Stimulated activated CD8-positive, alpha-beta memory T cell treated with anti-CD3 and anti-CD28 coated beads, Interleukin-7, amount 100 ng/mL, for 48 hours (primary cell): ENCODE results near the gene BAMBI.

Experiments
- DNase-seq, 2 donors: peaks; one replicate each; pipeline ENCODE4 v3.0.0-alpha.2; 2020; ENCODE audit warnings: low read depth in 1 of 2; ENCODE audit errors: extremely low read depth in 1 of 2

BAMBI gene

DNA sequence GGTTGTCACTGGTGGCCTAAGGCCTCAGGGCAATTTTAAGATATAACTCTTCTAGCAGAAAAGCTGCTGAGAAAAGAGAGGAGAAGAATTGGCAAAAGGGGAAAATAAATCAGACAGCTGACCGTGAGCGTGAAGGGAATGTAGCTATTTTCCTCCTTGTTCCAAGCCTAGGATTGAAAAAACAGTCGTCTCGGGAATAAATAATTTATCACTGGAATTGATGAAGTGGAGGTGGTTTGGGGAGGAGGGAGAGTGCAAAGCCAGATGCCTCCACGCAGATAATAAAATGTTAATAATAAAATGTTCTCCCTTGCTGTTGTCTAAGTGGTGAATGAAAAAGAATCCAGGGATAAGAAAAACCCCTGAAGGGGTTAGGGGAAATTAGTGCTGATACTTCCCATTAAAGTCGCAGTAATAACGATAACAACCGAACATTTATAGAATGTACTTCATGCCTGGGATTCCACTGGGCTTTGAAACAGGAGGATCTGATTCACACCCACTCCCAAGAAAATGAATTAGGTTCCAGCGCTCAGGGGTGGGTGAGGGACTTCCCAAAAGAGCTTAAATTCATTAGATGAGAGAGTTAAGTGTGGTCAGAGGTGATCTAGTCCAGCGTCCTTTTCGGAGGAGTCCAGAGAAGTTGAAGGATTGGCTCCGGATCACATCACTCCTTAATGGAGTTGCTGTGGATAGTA is 27.3 kb downstream of the BAMBI start:
- no peak for DNase-seq

DNA sequence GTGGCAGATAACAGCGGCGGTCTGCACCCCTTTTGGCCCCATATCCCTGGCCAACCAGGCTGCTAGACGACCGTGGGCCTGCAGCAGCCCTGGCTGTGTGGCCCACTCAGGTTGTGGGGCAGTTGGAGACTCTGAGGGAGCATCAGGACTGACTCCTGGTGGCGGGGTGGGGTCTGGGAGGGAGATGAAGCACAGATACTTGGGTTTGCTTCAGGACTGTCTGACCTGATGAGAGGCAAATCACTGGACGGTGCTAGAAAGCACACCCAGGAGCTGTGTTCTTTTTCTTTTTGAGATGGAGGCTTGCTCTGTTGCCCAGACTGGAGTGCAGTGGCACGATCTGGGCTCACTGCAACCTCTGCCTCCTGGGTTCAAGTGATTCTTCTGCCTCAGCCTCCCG is 28.2 kb downstream of the BAMBI start:
- DNase-seq = no peak

DNA sequence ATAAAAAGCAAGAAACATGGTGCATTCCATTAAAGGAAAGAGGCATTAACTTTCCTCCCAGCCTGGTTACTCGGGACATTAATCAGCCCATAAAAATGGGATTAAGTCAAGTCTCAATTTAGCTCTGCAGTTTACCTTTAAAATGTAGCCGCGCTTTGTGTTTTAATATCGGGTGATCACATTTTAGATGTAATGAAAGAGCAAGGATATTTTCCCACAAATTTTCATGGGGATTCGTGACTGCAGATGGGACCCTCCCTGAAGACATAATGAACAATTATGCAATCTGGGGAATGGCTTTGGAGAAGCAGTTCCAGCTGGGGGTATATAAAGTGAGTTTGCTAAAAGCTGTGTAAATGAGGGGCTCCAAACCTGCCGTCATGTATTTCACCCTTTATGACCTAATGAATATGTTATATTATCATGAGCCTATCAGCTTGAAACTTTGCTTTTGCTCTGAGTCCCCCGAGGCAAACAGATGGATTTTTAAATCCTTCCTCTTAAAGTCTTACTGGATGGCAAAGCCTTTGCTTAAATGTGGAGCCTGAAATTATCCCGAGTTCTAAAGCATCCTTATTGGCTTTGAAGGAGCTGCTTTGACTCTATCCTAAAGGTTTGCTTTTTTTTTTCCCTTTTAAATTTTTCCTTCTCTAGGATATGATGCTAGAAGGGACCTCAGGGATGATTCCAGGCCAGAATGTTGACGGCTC is 31.8 kb downstream of the BAMBI start:
- no peak for DNase-seq

DNA sequence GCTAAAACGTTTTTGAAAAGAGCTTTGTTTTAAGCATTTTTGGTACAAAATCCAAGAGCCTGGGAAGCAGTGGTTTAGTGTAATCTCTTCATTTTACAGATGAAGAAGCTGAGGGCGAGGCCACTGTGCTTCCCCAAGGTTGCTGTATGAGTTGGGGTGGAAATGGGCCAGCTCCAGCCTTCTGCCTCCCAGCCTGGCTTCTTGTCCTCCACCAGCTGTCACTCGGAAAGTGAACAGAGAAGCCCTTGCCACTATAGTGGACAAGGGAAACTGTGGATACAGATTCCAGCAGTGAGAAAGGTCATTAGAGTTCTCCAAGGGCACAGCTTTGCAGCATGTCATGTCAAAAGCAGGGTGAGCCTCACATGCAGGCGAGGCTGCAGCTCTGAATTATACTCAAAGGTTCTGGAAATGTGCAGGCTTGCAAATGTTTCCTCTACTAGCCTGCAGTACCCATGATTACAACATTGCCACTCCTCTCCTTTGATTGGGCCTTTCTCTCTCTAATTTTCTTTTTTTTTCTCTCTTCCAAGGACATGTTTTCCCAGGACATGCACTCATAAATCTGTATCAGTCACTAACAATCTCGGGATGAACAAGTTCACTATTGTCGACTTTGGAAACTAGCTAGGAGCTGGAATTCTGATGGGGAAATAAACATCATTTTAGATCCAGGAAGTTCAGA is 33.0 kb downstream of the BAMBI start:
- no peak for DNase-seq

DNA sequence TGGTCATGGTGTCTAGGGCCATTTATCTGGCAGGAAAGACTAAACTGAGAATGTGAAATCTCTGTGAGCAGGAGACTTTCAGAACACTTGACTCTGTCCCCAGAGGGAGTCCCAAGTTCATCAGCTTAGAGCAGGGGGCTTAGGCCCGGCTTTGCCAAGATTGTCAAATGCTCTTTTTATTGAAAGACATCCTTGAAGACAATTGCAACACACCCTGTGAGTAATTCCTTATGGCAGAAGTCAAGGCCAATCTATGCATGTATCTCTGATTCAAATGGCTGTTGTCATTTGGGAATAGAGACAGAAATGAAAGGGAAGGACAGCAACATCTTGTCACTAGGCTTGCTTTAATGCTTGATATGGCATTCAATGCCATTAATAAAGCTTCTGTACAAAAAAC is 33.7 kb downstream of the BAMBI start:
- no peak for DNase-seq

DNA sequence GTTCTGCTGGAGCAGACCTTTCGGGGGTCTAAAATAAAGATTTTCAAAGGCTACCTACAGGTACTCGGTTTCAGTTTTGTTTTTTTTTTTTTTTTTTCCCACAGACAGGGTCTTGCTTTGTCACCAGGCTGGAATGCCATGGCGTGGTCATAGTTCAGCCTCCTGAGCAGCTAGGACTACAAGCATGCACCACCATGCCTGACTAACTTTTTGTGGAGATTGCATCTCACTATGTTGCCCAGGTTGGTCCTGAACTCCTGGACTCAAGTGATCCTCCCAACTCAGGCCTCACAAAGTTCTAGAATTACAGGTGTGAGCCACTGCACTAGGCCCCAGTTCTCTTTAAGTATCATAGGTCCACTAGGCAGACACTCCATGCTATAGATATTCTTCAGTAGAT is 34.5 kb downstream of the BAMBI start:
- DNase-seq = no peak

DNA sequence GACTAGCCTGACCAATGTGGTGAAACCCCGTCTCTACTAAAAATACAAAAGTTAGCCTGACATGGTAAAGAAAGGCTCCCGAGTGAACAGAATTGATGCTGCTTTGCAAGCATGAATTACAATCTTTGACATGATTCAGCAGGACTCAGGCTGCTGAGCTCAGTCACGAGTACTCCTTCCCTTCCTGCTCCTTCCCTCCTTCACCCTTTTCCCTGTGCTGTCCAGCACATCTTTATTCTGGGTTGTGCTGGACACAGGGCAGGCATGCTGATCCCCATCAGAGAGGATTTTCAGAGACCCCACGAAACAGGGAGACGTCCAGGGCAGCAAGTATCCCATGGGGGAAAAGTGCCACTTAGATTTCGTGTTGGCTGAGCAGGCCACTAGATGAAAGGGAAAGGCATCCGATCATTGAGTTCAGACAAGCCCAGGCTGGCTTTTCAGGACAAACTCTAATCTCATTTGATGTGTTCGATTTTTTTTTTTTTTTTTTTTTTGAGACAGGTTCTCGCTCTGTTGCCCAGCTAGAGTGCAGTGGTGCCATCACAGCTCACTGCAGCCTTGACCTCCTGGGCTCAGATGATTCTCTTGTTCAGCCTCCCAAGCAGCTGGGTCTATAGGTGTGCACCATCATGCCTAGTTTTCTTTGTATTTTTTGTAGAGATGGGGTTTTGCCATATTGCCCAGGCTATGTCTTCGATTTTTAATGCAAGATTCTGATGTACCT is 36.5 kb downstream of the BAMBI start:
- DNase-seq = no peak

DNA sequence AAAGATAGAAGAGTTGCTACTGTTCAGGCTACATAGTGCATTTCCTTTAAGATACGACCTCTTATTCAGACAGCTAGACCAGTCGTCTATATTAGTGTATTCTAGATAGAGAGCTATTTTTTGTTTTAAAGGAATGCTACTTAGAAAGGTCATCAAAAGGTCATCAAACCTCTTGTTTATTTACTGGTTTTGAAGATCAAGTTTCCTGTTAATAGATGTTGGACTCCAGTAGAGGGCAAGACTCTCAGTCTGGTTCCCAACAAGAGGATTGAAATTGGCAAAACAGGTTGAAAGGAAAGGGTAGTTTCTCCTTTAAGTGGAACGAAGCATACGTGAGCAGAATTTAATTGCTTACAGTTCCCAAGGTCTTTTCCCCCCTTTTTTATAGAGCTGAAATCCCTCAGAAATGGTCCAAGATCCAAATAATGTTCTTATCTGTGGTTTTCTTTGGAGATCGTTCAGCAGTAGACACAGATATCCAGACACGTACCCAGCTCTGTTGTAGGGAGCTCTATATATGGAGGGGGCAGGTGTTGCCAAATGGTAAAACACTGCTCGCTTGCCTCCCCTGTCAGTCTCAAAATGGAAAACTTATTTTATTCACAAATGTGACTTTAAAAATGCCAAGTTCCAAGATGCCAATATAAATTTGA is 37.2 kb downstream of the BAMBI start:
- DNase-seq = no peak

DNA sequence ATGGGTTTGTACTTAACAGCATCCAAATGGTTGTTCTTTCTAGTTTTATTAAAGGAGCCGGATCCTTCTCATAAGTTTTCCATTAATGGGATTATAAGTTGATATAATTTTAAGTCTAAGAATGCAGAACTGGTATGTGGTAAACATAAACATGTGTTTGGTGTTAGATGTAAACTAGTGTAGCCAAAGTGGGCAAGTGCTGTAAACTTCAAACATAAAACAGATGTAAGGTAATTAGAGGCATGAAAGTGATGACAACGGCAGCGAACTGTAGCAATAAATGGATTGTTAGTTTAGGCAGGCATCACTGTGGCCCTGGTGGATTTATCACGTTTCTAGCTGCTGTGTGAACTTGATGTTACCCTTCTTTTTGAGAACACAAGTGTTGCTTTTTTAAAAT is 37.9 kb downstream of the BAMBI start:
- no peak for DNase-seq

DNA sequence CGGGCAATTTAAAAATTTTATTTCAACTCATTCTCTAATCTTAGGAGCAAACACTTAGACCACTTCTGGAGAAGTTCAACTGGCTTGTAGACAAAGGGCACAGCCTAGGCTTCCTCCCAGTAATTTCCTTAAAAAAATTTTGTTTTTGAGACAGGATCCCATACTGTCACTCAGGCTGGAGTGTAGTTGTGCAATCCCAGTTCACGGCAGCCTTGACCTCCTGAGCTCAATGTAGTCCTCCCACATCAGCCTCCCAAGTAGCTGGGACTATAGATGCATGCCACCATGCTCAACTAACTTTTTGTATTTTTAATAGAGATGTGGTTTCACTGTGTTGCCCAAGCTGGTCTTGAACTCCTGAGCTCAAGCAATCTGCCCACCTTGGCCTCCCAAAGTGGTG is 38.4 kb downstream of the BAMBI start:
- DNase-seq = no peak

DNA sequence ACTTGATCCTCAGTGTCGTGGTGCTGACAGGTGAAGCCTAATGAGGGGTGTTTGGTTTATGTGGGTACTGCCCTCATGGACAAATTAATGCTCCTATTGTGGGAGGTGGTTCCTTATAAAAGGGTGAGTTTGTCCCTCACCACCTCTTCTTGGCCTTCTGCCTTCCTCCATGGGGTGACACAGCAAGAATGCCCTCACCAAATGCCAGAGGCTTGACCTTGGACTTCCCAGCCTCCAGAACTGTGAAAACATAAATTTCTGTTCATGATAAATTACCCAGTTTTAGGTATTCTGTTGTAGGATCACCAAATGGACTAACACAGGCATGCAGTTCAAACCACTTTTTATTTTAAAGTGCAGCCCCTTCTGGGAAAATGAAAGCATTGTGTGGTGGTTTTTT is 39.4 kb downstream of the BAMBI start:
- DNase-seq = no peak

DNA sequence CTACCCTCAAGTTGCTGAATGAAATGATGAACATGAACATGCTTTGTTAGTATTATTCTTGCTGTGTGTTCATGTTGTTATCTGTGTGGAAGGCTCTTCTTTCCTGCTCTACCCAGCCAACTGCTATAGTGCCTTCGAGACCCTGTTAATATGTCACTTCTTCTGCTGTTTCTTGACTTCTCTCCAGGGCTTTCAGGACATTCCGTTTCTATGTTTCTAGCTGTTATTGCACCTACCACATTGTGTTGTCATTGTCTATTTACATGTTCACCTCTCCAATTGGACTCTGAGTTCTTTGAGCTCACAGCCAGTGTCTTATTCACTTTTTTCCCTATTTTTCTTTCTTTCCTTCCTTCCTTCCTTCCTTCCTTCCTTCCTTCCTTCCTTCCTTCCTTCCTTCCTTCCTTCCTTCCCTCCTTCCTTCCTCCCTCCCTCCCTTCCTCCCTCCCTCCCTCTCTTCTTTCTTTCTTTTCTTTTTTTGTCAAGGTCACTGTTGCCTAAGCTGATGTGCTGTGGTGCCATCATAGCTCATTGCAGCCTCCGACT is 40.4 kb downstream of the BAMBI start:
- DNase-seq = no peak

DNA sequence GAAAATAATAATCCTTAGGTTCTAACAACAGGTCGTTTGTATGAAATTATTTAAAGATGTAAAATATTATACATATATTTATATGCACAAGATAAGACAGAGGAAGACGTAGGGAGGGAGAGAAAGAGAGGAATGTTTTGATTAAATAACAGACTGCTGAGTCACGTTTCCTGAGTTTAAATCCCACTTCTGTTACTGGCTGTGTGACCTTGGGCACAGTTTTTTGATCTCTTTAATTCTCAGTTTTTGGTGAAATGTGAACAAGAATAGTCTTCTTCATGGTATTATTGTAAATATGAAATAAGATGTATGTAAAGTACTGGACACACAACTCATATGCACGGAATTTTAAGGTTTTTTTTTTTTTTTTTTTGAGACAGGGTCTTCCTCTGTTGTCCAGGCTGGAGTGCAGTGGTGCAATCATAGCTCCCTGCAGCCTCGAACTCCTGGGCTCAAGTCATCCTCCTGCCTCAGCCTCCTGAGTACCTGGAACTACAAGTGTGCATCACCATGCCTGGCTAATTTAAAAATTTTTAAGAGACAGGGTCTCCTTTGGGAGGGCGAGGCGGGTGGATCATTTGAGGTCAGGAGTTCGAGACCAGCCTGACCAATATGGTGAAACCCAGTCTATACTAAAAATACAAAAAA is 42.6 kb downstream of the BAMBI start:
- no peak for DNase-seq

DNA sequence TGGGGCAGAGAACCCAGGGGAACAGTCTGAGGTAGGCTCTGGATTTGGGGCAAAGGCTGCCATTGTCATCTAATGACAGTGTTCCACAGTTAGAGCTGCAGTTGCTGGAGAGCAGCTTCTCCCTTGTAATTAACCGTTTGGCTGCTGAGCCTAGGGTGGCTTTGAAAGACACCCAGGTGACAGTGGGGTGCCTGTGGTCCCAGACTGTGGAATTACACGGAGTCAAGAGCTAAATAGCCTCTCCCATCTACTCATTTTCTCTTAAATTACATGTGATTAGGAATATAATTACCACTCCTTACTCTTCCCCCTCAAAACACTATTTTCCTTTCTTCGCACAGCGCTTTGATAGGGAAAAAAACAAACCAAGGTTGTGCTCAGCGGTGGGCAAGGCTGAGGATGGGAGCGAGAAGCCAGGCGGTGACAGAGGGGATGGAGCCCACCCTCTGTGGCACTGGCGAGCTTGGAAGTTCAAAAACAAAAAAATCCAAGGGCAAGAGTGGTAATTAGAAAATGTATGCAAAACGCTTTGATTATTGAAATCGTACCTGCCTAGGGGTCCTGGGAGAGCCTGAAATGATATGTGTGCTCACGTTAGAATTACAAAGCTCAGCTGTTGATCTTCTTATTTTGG is 44.1 kb downstream of the BAMBI start:
- DNase-seq = no peak

DNA sequence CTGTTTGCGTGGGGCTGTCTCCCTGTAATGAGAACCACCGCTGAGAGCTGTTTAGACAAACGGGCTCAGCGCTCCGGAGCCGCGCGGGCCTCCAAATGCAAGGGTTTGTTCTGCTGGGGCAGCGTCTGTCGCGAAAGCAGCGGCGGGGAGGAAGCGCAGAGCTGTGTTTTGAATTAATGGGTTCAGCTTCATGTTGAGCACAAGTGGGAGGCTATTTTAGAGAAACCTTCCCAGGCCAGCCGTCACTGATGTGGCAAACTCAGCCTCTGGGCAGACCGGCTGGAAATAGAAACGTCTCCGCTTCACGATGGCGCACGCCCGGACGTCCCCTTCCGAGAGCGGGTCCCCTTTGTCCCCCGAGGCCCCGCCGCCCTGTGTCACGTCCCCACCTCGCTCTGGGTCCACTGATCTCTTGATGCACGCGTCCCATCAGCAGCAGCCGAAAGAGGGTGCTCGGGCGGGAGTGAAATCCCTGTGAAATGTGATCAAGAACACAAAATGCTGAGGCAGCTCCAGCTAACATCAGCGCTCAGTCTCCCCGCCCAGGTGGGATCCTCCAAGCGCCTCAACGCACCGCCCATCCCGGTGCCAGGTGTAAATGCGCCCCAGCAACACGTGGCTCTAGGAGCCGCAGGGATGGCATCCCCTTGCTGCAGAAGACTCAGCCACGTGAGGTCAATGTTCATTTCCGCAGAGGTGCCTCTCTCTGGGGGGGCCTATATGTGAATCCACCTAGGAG is 44.9 kb downstream of the BAMBI start:
- no peak for DNase-seq

DNA sequence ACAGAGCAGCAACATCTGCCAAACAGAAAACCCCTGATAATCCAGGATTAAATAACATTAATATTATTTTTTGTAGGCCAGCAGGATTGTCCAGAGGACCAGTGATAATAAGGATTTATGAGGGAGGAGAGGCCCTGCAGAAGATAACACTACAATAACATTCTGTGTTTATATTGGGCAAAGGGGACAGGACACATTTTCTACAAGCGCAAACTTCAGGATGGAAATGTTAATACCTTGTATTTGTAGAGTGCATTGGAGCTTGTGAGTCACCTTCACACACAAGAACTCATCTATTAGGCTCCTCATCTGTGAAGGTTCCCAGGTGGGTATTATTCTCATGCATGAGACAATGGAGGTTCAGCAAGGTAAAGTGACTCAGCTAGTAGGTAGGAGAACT is 51.0 kb downstream of the BAMBI start:
- no peak for DNase-seq

DNA sequence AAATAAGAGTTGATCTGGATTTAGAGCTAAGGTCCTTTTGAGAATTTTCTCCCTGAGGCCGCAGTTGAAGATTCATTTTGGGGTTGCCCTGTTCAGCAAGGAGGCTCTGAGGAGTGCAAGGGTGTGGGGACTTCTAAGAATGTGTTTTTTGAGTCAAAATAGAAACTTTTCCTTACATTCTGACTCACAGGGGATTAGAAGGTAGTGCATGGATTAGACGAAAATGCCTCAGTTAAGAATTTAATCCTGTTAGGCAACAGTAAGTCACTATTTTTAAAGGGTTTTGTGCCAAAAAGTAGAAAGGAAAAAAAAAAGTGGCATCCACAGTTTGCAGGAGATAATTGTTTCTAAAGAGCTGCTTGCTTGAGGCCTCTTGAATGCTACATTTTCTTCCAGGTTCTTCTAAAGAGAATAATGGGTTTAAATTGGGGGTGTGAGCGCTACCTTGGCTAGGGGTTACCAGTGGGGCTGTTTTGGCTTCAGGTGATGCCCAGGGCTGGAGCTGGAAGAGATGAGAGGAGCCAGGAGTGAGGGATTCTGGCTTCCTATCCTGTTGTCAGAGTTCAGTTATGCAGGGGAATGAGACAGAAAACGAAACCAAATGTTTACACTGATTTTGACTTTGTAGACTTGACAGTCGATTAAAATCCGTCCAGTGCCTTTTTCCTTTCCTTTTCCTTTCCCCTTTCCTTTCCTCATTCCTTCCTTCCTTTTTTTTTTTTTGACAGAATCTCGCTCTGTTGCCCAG is 52.9 kb downstream of the BAMBI start:
- no peak for DNase-seq

DNA sequence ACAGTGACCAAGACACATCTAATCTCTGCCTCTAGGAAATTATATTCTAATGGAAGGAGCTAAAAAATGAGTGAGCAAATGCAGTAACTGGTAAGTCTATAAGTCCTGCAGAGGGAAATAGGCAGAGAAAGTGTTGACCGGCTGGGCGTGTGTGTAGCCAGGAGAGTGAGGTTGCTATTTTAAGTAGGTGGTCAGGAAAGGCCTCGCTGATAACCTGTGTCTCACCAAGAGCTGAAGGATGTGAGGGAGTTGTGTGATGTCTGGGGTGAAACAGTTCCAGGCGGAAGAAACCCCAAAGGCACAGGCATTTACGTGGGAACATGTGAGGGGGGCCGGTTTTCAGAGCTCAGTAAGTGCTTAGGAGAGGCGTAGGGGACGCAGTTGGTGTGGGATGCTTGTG is 54.8 kb downstream of the BAMBI start:
- no peak for DNase-seq
